OCI-LY3 (cell line): ENCODE measurements around the gene RFC2.

Experiments
- CTCF ChIP-seq: fragments of 200-600, 300-600 bp; sonication (generic); IDR thresholded peaks from 2 replicates; pipeline ENCODE4 v1.5.1; 2014; ENCODE audit warnings: antibody characterized with exemption, low read length, low read depth
- EZH2phosphoT487 ChIP-seq: fragments of 200-600 bp; shearing (Covaris generic); IDR thresholded peaks from 2 replicates; pipeline ENCODE4 v1.6.1; 2018; ENCODE audit warnings: antibody characterized with exemption, mixed run types, low read depth

GRCh38 chr7:74183142-74183541 lies 71.1 kb downstream of the RFC2 start:
- TF ChIP-seq CTCF (no peak), EZH2phosphoT487 (no peak)
